ENCODE data around the gene MPPED1. TPM values are rescaled to one million over a fixed set of nuclear protein-coding genes. Genes with fewer than 3 reads are reported as not detected.

MPPED1 gene
- total RNA-seq, 1 donor from 2014 or later, result 2.5 TPM

- ATAC-seq (no peak), DNase-seq (ENCODE audit: low spot score) (peak; percentile 32)
- intact Hi-C loops (cut with DNase I), result no loop called here
Observed at GRCh38 chr22:43526117-43526655, 114.4 kb downstream of the MPPED1 start.

DNA sequence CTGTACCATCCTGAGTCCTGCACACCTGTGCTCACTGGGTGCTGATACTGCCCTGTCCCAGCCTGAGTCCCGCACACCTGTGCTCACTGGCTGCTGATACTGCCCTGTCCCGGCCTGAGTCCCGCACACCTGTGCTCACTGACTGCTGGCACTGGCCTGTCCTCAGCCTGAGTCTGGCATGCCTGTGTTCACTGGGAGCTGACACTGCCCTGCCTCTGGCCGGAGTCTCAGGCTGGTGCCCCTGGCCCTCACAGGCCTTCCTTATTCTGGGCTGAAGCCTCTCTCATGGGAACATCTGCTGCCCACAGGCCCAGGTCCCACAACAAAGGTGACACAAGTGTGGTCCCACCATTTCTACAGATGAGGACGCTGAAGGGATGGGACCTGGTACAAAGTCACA is 115.1 kb downstream of the MPPED1 start:
- peak; percentile 36 for DNase-seq (ENCODE audit: low spot score)
- intact Hi-C loops (cut with DNase I), result no loop called here
- no peak for ATAC-seq

DNA sequence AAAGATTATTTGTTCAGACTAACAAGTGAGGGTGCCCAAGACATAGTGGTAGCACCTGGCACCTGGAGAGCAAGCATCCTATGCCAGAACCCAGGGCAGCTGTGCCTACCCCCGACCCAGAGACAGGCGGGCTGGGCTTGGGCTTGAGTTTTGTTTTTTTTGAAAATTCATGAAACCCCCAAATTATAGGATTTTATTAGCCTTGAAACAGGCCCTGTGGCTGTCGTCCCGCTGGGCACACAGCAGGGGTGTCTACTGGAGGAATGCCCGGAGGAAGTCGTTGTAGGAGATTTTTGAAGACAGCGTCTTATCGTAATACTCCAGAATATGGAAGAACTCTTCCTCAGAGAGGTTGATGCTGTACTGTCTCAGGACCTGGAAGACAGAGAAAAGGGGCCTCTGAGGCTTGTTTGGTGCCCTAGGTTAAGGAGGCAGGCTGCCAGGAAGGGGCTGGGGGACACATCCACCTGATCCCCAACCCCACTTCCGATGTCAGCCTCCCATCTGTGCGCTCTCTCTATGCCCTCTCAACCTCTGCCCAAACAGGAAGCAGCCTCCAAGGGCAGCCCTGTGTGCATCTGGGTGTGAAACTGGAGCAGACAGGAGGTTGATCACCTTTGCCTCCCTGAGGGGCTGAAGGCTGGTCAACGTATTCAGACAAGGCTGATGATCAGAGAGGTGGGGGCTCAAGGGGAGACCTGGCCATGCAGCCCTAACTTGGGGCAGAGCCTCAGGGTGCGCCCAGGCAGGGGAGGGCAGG is 117.0 kb downstream of the MPPED1 start:
- intact Hi-C loops (cut with DNase I), result no loop called here
- DNase-seq (ENCODE audit: low spot score) (peak; percentile 26), ATAC-seq (no peak)

- no peak for DNase-seq (ENCODE audit: low spot score)
- no peak for ATAC-seq
- intact Hi-C loops (cut with DNase I), result no loop called here
Observed at GRCh38 chr22:43529461-43529860, 117.6 kb downstream of the MPPED1 start.

- DNase-seq (ENCODE audit: low spot score), result peak; percentile 25
- no peak for ATAC-seq
- intact Hi-C loops (cut with DNase I), result no loop called here
Observed at GRCh38 chr22:43529934-43530333, 118.1 kb downstream of the MPPED1 start.

- intact Hi-C loops (cut with DNase I), result no loop called here
- ATAC-seq, result no peak
- peak; percentile 51 for DNase-seq (ENCODE audit: low spot score)
Observed at GRCh38 chr22:43530349-43531201, 118.8 kb downstream of the MPPED1 start.

DNA sequence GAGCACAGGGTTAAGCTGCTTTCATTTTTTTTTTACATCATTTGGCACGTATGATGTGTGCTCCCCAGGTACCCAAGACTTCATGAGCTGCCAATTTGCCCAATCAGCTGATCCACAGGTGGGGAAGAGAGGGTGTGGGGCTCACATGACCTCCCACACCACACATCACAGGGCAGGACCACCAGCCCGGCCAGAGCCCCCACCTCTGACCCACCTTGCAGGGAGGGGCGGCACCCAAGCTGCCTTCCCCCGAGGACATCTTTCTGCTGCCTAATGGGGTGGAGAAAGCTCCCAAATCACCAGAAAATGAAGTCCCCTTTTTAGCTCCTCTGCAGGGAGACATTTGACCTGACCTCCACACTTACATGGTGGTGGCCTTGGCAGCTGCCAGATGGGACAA is 119.8 kb downstream of the MPPED1 start:
- DNase-seq (ENCODE audit: low spot score), result no peak
- no peak for ATAC-seq
- intact Hi-C loops (cut with DNase I), result no loop called here

GRCh38 chr22:43532301-43533155 is 120.7 kb downstream of the MPPED1 start:
- DNase-seq (ENCODE audit: low spot score) (no peak), ATAC-seq (no peak)
- intact Hi-C loops (cut with DNase I), result no loop called here

DNA sequence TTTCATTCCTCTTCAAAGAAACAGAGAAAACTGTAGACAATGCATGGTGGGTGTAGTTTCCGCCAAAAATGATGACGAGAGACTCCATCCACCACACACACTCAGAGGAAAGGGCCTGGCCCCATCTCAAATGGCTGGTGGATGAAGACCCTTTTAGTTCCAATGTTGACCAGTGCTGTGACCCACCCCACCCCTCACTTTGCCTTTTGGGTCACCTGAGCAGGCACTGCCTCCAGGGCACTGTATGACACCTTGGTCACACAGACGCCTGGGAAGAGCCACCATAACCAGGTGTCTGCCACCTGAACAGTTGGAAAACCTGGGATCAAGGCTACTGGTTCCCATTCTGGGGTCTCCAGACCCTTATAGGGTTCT is 121.3 kb downstream of the MPPED1 start:
- no peak for ATAC-seq
- DNase-seq (ENCODE audit: low spot score), result no peak
- intact Hi-C loops (cut with DNase I), result no loop called here

- intact Hi-C loops (cut with DNase I), result no loop called here
- DNase-seq (ENCODE audit: low spot score) (no peak), ATAC-seq (no peak)
Observed at GRCh38 chr22:43533656-43534428, 122.0 kb downstream of the MPPED1 start.

- intact Hi-C loops (cut with DNase I), result no loop called here
- no peak for ATAC-seq
- DNase-seq (ENCODE audit: low spot score), result no peak
Observed at GRCh38 chr22:43534916-43535315, 123.1 kb downstream of the MPPED1 start.

GRCh38 chr22:43535336-43535735 is 123.5 kb downstream of the MPPED1 start:
- DNase-seq (ENCODE audit: low spot score) (no peak), ATAC-seq (no peak)
- intact Hi-C loops (cut with DNase I), result no loop called here

DNA sequence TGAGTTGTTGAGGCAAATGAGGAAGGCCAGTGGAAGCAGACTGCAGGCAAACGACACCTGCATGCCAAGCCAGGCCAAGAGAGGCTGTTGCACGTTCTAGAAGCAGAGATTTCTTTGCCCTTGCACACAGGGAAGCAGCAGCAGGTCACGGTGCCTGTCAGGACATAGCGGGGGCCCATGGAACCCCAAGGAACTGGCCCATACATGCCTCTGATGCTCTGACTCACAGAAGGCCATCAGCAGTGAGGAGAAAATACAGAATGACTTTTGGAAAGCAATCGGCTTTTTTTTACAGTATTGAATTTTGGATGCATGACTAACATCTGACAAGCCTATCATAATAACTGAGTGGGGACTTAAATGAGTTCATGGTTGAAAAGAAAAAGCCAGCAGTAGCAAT is 123.9 kb downstream of the MPPED1 start:
- ATAC-seq (no peak), DNase-seq (ENCODE audit: low spot score) (no peak)
- intact Hi-C loops (cut with DNase I), result no loop called here

DNA sequence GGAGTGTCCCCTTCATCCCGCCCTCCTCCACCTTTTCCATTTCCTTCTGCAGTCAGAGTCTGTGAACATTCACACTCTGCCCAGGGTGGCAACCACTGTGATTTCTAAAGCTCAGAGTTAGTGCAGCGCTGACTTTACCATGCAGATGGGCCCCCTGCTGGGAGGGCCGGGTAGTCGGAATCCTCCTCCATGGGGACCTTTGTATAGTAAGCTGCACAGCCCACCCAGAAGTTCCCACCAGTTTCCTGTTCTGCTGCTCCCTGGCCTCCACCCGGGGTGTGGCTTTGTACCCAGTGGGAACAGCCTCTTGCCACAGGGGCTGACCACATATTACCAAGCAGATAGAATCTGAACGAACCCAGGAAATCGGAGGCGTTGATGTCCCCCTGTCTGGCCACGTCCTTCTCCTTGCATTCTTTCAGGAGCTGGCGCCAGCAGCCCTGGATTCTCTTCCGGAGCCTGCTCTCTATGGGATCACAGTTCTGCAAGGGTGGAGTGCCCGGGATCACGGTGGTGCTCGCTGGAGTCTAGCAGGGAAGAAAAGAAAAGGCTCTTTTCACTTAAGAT is 125.3 kb downstream of the MPPED1 start:
- intact Hi-C loops (cut with DNase I), result no loop called here
- DNase-seq (ENCODE audit: low spot score), result no peak

GRCh38 chr22:43539572-43540528 is 128.0 kb downstream of the MPPED1 start:
- ATAC-seq, result no peak
- intact Hi-C loops (cut with DNase I), result no loop called here
- no peak for DNase-seq (ENCODE audit: low spot score)

More for the DNA sequence above, 125.3 kb downstream of the MPPED1 start:
- ATAC-seq, result no peak

DNA sequence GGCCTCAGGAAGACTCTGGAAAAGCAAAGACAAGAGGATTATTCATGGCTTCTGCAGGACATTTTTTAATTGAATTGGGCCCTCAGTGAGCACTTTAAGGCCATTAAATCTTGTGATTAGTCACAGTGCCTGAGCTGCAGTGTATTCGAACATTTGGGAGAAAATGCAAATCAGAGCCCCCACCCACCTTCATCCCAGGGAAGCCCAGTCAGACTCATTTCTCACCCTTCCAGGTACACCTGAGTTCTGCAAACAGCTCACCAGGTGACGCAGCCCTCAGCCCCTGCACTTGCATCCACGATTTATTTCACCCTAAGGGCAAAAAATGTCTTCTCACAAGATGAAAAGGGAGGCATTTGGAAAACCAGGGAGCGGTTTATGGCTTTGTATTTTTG is 128.7 kb downstream of the MPPED1 start:
- DNase-seq (ENCODE audit: low spot score), result no peak
- intact Hi-C loops (cut with DNase I), result no loop called here

DNA sequence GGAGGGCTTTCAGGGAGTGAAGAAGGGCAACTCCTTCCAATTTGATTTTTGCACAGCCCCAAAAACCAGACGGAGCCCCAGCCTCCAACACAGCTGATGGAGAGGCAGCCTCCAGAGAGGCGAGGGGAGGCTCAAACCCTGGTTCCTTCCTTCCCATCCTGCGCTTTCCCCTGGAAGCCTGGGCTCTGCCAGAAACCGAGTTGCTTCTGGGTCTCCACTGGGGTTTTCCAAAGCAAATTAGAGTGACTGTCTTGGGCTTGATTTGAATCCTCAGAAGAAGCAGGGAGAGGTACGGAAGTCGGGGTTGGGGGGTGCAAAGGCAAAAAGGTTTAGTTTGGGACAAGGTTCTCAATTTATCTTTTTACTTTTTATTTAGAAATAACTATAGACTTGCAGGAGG is 129.2 kb downstream of the MPPED1 start:
- DNase-seq (ENCODE audit: low spot score) (no peak), ATAC-seq (no peak)
- intact Hi-C loops (cut with DNase I), result no loop called here

More for the DNA sequence above, 128.7 kb downstream of the MPPED1 start:
- ATAC-seq, result no peak

Data from sciatic nerve (tissue), 2 donors.